Esophagus (tissue), 2 donors: ENCODE data around the gene SUGCT. TPM values are rescaled to one million over a fixed set of nuclear protein-coding genes. Genes with fewer than 3 reads are reported as not detected.

Experiments
- H3K27ac ChIP-seq, 2 donors: one replicate each; pipeline ENCODE4 v1.5.1; 2013; ENCODE audit warnings: low read depth in 2 of 2, mild to moderate bottlenecking in 2 of 2, inconsistent platforms in 1 of 2, low read length in 1 of 2, moderate library complexity in 1 of 2
- H3K27me3 ChIP-seq, 2 donors: one replicate each; pipeline ENCODE4 v1.6.1; 2013; ENCODE audit warnings: low read length in 2 of 2, control low read depth in 1 of 2, mild to moderate bottlenecking in 1 of 2; ENCODE audit not compliant: insufficient read depth in 2 of 2, control insufficient read depth in 1 of 2
- H3K36me3 ChIP-seq, 2 donors: one replicate each; pipeline ENCODE4 v1.6.1; 2013; ENCODE audit warnings: low read length in 1 of 2; ENCODE audit not compliant: control insufficient read depth in 2 of 2, insufficient read depth in 2 of 2
- H3K4me1 ChIP-seq, 2 donors: one replicate each; pipeline ENCODE4 v1.6.1; 2013; ENCODE audit warnings: low read length in 1 of 2; ENCODE audit not compliant: control insufficient read depth in 2 of 2, insufficient read depth in 2 of 2
- H3K4me3 ChIP-seq, 2 donors: one replicate each; pipeline ENCODE4 v1.5.1; 2013; ENCODE audit warnings: low read length in 2 of 2, mild to moderate bottlenecking in 2 of 2, low read depth in 1 of 2, moderate library complexity in 1 of 2
- H3K9me3 ChIP-seq, 2 donors: one replicate each; pipeline ENCODE4 v1.6.1; 2013; ENCODE audit warnings: mild to moderate bottlenecking in 2 of 2, low read depth in 1 of 2, low read length in 1 of 2, moderate library complexity in 1 of 2; ENCODE audit not compliant: control insufficient read depth in 2 of 2, insufficient read depth in 1 of 2
- WGBS, 2 donors: extraction: QIAGEN DNeasy Blood & Tissue Kit; methylation state at CpG; one replicate each; pipeline ENCODE4 v1.1.7; 2013; 5-methylcytosine and 5-hydroxymethylcytosine counted together
- polyA plus RNA-seq, 2 donors: library from polyadenylated mRNA; stranded (reverse); fragments of 200-250 nt; gene quantifications; one replicate each; pipeline ENCODE4 v1.2.3, GENCODE V29; 2013
- donor health status: healthy with polysubstance abuse.
- donor health status: Bipolar disorder and iron deficiency.

The SUGCT gene
- polyA plus RNA-seq, 2 donors, result 1.7 to 2.3 TPM

DNA sequence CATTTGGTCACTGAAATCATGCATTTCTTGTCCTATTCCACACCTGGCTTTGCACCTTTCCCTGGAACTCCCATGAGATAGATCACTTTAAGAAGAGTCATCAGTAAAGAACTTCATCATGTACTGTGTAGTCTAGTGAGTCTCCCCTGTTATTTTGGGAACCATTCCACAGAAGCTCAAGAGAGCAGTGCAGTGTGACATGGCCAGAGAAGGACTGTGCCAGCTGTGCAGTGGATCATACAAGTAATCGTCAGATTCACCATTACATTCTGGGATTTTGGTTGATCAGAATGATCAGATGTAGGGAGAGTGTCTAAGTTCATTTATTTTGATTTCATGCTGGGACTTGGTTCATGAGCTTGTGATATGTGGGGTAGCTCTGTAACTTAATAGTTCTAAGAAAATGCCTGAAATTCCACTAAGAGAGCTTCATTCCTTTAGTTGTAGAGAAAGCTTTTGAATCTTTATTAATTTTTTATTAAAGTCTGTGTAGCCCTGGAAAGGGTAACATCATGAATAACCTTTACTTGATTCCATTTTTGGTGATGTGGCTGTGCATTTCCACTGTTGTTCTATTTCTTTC lies 166.8 kb downstream of the SUGCT start:
- Histone ChIP-seq H3K9me3 (no peaks in the 10 kb centered on the region), H3K4me1 (no peaks in the 10 kb centered on the region), H3K4me3 (no peak overlapping the region), H3K27ac (no peak overlapping the region), H3K36me3 (no peaks in the 10 kb centered on the region), H3K27me3 (no peaks in the 10 kb centered on the region)
- whole genome bisulfite sequencing, 2 donors, result 71 to 80% methylated on average over 1 of the region's 1 CpG

DNA sequence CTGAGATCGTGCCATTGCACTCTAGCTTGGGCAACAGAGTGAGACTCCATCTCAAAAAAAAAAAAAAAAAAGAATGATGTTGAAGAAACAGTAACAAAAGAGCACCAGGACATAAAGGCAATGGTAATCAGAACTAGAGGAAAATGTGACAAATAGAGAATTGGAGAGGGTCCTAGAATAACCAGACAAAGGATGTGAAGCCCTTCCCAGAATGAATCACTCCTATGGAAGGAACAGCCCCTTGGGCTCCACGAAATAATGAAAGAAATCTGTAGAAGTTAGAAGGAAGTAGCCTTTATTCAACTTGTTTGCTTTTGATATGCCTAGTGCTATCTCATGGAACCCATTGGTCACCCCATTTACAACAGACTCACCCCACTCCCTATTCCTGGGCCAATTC lies 169.2 kb downstream of the SUGCT start:
- WGBS, 2 donors, result 75 to 89% methylated on average over 2 of the region's 2 CpGs
- Histone ChIP-seq H3K4me1 (no peaks in the 10 kb centered on the region), H3K27me3 (no peaks in the 10 kb centered on the region), H3K27ac (no peak overlapping the region), H3K36me3 (no peaks in the 10 kb centered on the region), H3K9me3 (no peaks in the 10 kb centered on the region), H3K4me3 (no peak overlapping the region)

- Histone ChIP-seq H3K4me3 (no peak overlapping the region), H3K36me3 (no peaks in the 10 kb centered on the region), H3K27ac (no peak overlapping the region), H3K9me3 (no peaks in the 10 kb centered on the region), H3K27me3 (no peaks in the 10 kb centered on the region), H3K4me1 (no peaks in the 10 kb centered on the region)
Observed at GRCh38 chr7:40305229-40305628, 170.4 kb downstream of the SUGCT start.

DNA sequence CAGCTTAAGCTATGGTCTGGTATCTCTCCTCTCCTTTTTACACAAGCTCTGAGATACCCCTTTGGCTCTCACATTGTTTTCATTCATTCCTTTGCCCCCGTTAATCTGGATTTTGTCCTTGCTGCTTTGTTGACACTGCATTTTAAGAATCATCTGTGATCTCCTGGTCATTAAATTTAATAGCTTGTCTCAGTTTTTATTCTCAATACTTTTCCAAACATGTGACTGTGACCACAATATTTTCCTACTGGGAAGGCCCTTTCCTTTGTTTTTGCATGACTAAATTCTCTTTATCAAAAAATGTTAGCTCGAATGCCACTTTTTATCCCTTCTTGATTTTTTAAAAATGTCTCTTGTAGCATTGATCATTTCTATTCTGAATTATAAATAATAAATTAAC lies 171.2 kb downstream of the SUGCT start:
- Histone ChIP-seq H3K36me3 (no peaks in the 10 kb centered on the region), H3K4me3 (no peak overlapping the region), H3K9me3 (no peaks in the 10 kb centered on the region), H3K27me3 (no peaks in the 10 kb centered on the region), H3K27ac (no peak overlapping the region), H3K4me1 (no peaks in the 10 kb centered on the region)
- 75 to 78% methylated on average over 2 of the region's 2 CpGs for WGBS, 2 donors

GRCh38 chr7:40306596-40306995 lies 171.8 kb downstream of the SUGCT start:
- H3K27ac ChIP-seq, result no peak overlapping the region
- no peaks in the 10 kb centered on the region for H3K36me3 ChIP-seq
- H3K4me1 ChIP-seq, result no peaks in the 10 kb centered on the region
- no peaks in the 10 kb centered on the region for H3K9me3 ChIP-seq
- H3K4me3 ChIP-seq, result no peak overlapping the region
- no peaks in the 10 kb centered on the region for H3K27me3 ChIP-seq

GRCh38 chr7:40310258-40310657 lies 175.5 kb downstream of the SUGCT start:
- no peaks in the 10 kb centered on the region for H3K4me1 ChIP-seq
- WGBS, 2 donors, result 70 to 72% methylated on average over 4 of the region's 4 CpGs
- H3K27ac ChIP-seq, result no peak overlapping the region
- no peaks in the 10 kb centered on the region for H3K36me3 ChIP-seq
- H3K9me3 ChIP-seq, result no peaks in the 10 kb centered on the region
- H3K4me3 ChIP-seq, result no peak overlapping the region
- H3K27me3 ChIP-seq, result no peaks in the 10 kb centered on the region

DNA sequence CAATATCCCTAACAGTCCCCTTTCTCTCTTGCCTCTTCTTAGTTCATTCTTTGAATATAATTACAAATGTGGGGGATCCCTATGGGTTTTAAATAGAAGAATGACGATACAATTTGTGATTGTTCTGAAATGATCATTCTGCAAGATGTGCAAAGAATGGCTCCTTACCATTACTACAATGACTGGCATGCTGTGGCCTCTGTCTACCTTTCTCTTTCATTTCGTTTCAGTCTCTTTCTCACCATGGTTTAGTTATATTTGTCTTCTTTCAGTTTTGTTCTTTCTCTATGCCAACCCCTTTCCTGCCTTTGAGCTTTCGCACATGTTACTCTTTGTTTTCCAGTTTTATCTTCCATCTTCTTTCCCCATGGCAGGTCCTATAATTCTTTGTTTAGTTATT lies 176.5 kb downstream of the SUGCT start:
- Histone ChIP-seq H3K27me3 (no peaks in the 10 kb centered on the region), H3K36me3 (no peaks in the 10 kb centered on the region), H3K9me3 (no peaks in the 10 kb centered on the region), H3K27ac (no peak overlapping the region), H3K4me1 (no peaks in the 10 kb centered on the region), H3K4me3 (no peak overlapping the region)
- 67 to 78% methylated on average over 3 of the region's 3 CpGs for WGBS, 2 donors

DNA sequence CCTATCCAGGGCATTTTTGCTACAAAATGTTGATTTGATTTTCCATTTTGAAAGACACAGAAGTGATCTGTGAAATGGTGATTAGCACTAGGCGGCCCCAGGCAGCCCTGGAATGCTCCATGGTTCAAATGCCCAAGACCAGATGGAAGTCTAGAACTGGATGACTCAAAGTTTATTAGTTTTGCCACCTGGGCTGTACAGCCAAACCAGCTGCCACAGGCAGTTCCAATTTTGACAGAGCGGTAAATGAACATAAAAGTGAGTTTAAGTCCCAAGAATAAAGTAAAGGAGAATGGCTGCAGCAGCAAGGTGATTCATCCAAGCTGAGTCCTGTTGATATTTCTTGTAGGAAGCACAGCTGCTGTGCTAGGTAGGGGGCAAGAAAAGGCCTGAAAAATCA lies 180.5 kb downstream of the SUGCT start:
- H3K9me3 ChIP-seq, result no peaks in the 10 kb centered on the region
- H3K36me3 ChIP-seq, result no peaks in the 10 kb centered on the region
- 66 to 78% methylated on average over 2 of the region's 2 CpGs for WGBS, 2 donors
- H3K27ac ChIP-seq, result no peak overlapping the region
- no peaks in the 10 kb centered on the region for H3K27me3 ChIP-seq
- no peaks in the 10 kb centered on the region for H3K4me1 ChIP-seq
- H3K4me3 ChIP-seq, result no peak overlapping the region

- Histone ChIP-seq H3K36me3 (no peaks in the 10 kb centered on the region), H3K4me3 (no peak overlapping the region), H3K4me1 (no peaks in the 10 kb centered on the region), H3K27me3 (no peaks in the 10 kb centered on the region), H3K9me3 (no peaks in the 10 kb centered on the region), H3K27ac (no peak overlapping the region)
- 70 to 71% methylated on average over 3 of the region's 3 CpGs for WGBS, 2 donors
Observed at GRCh38 chr7:40316176-40316575, 181.4 kb downstream of the SUGCT start.

DNA sequence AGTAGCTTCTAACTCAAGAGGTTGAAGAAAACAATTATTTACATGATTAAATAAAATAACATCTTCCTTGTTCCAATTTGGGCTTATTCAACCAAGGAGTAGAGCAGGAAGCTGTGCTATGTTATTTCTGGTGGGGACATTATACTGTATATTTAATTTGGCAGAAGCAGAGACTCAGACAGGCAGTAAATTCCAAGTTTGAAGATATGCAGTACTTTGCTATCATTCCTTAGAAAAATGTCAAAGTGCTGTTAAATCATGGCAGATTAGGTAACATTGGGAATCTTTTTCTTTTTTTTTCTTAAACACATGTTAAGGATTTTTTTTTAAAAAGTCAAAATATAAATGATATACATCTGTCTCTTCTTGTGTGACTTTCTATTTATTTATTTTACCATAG lies 190.1 kb downstream of the SUGCT start:
- Histone ChIP-seq H3K9me3 (no peaks in the 10 kb centered on the region), H3K4me3 (no peak overlapping the region), H3K27me3 (no peaks in the 10 kb centered on the region), H3K4me1 (no peaks in the 10 kb centered on the region), H3K36me3 (no peaks in the 10 kb centered on the region), H3K27ac (no peak overlapping the region)
